ENCODE results near the gene SYT3.
"Not testable (repeated sequence)": the region's sequence is repeated elsewhere in the genome, so short reads cannot be mapped to it uniquely, and the experiment has no call there.

SYT3 gene

GRCh38 chr19:50601407-50602088 lies 38.1 kb downstream of the SYT3 start:
- DNase-seq, result no peak

- DNase-seq, result no peak
Observed at GRCh38 chr19:50599427-50599826, 40.3 kb downstream of the SYT3 start.

- no peak for DNase-seq
Observed at GRCh38 chr19:50590191-50590590, 49.5 kb downstream of the SYT3 start.

- DNase-seq, result not testable (repeated sequence)
Observed at GRCh38 chr19:50581795-50582660, 57.7 kb downstream of the SYT3 start.

- DNase-seq, result no peak
Observed at GRCh38 chr19:50580970-50581634, 58.6 kb downstream of the SYT3 start.

- no peak for DNase-seq
Observed at GRCh38 chr19:50580240-50580639, 59.4 kb downstream of the SYT3 start.

- DNase-seq, result not testable (repeated sequence)
Observed at GRCh38 chr19:50576769-50577168, 62.9 kb downstream of the SYT3 start.

- no peak for DNase-seq
Observed at GRCh38 chr19:50573741-50574461, 65.8 kb downstream of the SYT3 start.

Measured in fibroblast of upper back skin (primary cell).